Embryonic facial prominence (tissue), 1 donor: Measurements from ENCODE around the gene ATP6V1A.
"Not testable (repeated sequence)": the region's sequence is repeated elsewhere in the genome, so short reads cannot be mapped to it uniquely, and the experiment has no call there.

Source experiments
- DNase-seq: peaks from one replicate; pipeline ENCODE4 v3.0.0-alpha.2; 2016; ENCODE audit errors: extremely low spot score

Gene ATP6V1A

GRCh38 chr3:113828600-113828999 is 81.8 kb downstream of the ATP6V1A start:
- DNase-seq = no peak

- no peak for DNase-seq
These were observed 82.9 kb downstream of the ATP6V1A start for GRCh38 chr3:113829576-113830354.

GRCh38 chr3:113831103-113831355 is 84.2 kb downstream of the ATP6V1A start:
- DNase-seq = no peak

- DNase-seq = no peak
These were observed 85.8 kb downstream of the ATP6V1A start for GRCh38 chr3:113832477-113833164.

GRCh38 chr3:113834983-113835382 is 88.1 kb downstream of the ATP6V1A start:
- DNase-seq = no peak

- DNase-seq = peak; percentile 80
These were observed 91.9 kb downstream of the ATP6V1A start, which contains the start of gene GRAMD1C for GRCh38 chr3:113838631-113839209. Gene GRAMD1C (plus strand): TSS chr3:113838788. CDS start chr3:113838910, 122 bp downstream.

GRCh38 chr3:113839551-113839950 is 92.7 kb downstream of the ATP6V1A start:
- no peak for DNase-seq

GRCh38 chr3:113844622-113845222 is 97.9 kb downstream of the ATP6V1A start:
- peak; percentile 13 for DNase-seq

GRCh38 chr3:113847247-113847646 is 100.4 kb downstream of the ATP6V1A start:
- DNase-seq = no peak

- DNase-seq = no peak
These were observed 101.0 kb downstream of the ATP6V1A start for GRCh38 chr3:113847664-113848461.

GRCh38 chr3:113849071-113849470 is 102.2 kb downstream of the ATP6V1A start:
- not testable (repeated sequence) for DNase-seq

GRCh38 chr3:113849841-113850240 is 103.0 kb downstream of the ATP6V1A start:
- not testable (repeated sequence) for DNase-seq

- DNase-seq = not testable (repeated sequence)
These were observed 103.6 kb downstream of the ATP6V1A start for GRCh38 chr3:113850391-113850790.

- DNase-seq = no peak
These were observed 105.7 kb downstream of the ATP6V1A start for GRCh38 chr3:113852506-113852905.
